WI38 (cell line): ENCODE measurements around the gene MEAK7.
"Not testable (repeated sequence)": the region's sequence is repeated elsewhere in the genome, so short reads cannot be mapped to it uniquely, and the experiment has no call there.

Experiments
- H3K4me3 ChIP-seq: 2 replicates; pipeline ENCODE4 v1.5.1; 2011; ENCODE audit warnings: low read depth, mild to moderate bottlenecking, control low read depth, low read length
- TF ChIP-seq, protein P1 (sequence below): IDR thresholded peaks from 2 replicates; pipeline ENCODE4 v1.5.1; 2012; ENCODE audit warnings: low read depth, mild to moderate bottlenecking, control low read depth, low read length

The MEAK7 gene

DNA sequence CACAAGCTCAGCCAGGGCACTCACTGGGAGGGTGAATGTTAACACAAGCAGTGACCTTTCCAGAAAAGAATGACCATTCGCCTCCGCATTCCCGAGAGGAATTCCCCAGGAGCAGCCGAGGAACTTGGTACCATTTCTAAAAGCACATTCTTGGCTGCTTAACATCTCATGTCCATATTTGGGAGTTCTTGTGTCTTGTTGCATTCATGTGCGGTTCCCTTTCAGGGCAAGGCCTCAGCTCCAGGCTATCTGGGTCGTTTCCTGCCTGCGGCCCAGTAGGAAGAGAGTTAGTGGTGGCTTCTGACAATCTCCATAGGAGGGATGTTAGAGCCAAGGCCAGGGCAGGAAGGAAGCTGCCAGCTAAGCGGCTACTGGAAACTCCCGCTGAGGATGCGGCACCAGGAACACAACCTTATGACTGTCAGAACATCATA lies 27.8 kb upstream of the MEAK7 start:
- TF ChIP-seq, protein P1, sequence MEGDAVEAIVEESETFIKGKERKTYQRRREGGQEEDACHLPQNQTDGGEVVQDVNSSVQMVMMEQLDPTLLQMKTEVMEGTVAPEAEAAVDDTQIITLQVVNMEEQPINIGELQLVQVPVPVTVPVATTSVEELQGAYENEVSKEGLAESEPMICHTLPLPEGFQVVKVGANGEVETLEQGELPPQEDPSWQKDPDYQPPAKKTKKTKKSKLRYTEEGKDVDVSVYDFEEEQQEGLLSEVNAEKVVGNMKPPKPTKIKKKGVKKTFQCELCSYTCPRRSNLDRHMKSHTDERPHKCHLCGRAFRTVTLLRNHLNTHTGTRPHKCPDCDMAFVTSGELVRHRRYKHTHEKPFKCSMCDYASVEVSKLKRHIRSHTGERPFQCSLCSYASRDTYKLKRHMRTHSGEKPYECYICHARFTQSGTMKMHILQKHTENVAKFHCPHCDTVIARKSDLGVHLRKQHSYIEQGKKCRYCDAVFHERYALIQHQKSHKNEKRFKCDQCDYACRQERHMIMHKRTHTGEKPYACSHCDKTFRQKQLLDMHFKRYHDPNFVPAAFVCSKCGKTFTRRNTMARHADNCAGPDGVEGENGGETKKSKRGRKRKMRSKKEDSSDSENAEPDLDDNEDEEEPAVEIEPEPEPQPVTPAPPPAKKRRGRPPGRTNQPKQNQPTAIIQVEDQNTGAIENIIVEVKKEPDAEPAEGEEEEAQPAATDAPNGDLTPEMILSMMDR, result no peak
- H3K4me3 ChIP-seq, result no peak overlapping the region

DNA sequence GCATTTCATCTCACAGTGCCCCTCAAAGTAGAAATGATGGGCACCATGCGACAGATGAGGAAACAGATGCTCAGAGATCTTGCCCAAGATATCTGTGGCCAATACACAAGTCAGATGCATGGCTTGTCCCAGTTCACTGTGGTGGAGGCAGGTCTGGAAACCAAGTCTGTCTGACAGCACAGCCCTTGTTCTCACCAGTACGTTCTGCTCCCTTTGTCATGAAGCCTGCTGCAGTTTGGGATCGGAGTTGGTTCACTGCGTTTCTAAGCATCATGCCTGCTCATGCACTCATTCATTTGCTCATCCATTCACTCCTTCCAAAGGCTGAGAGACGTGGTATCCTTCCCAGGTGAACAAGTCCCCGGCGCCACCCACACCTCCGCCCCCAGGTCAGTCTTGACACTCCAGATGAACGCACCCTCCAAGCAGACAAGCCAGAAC lies 27.2 kb upstream of the MEAK7 start:
- no peak overlapping the region for H3K4me3 ChIP-seq
- TF ChIP-seq, protein P1, result no peak

DNA sequence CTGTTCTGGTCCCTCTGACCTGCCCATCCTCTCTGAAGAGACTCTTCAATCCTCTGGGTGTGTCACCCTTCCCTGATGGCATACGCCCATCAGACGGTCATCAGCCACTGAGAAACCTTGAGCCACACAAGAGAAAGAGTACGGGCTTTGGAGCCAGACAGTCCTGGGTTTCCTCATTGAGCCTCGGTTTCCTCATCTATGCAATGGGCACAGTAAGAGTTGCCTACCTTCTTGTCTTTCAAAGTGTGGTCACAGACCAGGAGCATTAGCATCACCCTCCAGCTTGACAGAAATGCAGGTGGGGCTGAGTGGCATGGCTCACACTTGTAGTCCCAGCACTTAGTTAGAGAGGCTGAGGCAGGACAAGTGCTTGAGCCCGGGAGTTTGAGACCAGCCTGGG lies 26.1 kb upstream of the MEAK7 start:
- TF ChIP-seq, protein P1, result no peak
- no peak overlapping the region for H3K4me3 ChIP-seq

DNA sequence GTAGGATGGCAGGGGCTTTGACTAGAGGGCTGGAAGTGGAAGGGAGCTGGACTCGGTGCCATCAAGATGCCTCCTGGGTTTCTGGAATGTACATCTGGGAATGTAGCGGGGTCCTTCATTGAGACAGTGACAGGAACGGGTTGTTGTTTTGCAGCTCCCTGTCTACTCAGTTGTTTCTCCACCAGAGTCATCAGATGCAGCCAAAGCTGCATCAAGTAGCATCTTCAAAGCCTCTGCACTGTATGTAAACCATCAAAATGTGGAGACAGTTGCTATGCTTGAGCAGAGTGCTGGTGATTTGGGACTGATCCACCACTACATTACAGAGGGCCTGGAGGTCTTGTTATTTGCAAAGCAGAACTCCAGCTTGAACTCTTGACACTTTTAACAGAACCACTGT lies 25.1 kb upstream of the MEAK7 start:
- TF ChIP-seq, protein P1, result no peak
- no peak overlapping the region for H3K4me3 ChIP-seq

DNA sequence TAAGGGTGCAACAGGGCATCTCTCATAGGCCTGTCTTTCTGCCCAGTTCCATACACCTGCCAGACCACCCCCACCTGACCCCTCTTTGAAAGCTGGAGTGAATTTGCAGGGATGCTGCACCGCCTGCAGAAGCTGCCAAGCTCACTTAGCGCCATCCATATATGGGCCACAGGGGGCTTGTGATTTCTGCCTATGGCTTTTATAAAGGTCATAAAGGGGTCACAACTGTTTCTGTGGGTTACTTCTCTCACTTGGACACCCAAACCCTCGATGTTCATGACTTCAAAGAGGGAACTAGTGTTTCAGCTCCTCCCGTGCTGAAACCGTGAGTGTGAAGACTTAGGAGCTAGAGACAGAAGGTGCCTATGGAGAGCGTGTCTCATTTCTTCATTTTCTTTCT lies 23.9 kb upstream of the MEAK7 start:
- TF ChIP-seq, protein P1, result no peak
- H3K4me3 ChIP-seq, result no peak overlapping the region

DNA sequence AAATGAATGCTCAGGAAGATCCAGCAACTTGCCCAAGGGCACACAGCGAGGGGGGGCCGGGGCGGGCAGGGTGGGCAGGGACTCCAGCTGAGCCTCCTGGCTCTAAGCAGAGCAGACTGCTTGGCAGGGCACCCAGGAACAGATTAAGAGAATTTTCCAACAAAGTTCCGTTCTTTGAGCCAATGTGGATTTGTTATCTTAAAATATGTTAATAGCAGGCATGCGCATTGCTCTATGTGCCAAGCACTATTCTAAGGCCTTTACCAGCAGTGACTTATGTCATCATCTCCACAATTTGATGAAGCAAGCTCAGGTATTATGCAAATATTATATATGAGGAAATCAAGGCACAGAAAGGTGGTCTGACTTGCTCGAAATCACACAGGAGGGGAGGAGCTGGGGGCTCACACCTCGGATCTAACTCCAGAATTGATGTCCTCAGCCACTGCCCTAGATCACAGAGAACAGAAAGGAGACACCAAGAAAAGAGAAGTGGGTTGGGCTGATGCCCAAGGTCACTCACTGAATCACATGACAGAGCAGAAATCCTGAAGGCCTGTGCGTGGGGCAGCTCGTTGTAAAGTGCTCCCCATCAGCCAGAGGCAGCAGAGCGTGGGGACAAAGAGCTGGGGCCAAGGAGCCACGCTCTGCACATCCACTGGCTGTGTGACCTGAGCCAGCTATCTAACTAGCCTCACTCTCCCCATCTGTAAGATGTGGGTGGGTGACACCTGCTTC lies 23.2 kb upstream of the MEAK7 start:
- TF ChIP-seq, protein P1, result no peak
- H3K4me3 ChIP-seq, result no peak overlapping the region

DNA sequence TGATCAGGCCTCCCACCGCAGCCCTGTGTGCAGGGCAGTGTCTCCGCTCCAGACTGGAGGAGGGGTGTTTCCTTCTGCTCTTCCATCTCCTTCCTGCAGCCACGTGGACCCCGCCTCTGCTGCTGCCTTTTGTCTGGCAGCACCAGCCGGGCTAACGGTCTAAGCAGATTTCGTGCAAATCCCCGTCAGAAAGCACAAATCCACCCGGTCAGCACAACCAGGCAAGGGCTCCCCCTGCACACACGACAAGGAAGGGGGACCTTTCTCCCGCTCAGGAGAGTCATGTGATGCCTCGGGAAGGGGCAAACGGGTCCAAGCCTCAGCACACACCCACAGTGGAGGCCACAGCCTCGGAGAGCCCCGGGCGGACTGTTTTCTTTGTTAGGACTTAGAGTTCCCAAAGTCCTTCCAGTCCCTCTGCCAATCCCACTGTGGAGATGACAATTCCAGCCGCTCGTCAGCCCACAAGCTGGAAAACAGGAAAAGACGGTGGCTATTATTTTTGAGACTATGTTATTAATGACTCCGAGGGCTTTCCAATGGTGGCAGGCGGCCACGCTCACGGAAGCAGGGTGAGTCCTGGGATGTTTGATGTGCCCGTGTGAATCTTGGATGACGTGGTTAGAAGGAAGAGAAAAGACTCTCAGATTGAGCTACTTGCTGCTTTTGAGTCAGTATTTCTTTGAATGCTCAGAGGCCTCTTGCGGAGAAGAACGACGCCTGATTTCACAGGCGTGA lies 22.5 kb upstream of the MEAK7 start:
- 0 out of 2 replicates have a peak overlapping the region, but pooled peaks have one; percentile 9 for H3K4me3 ChIP-seq
- TF ChIP-seq, protein P1, result no peak

DNA sequence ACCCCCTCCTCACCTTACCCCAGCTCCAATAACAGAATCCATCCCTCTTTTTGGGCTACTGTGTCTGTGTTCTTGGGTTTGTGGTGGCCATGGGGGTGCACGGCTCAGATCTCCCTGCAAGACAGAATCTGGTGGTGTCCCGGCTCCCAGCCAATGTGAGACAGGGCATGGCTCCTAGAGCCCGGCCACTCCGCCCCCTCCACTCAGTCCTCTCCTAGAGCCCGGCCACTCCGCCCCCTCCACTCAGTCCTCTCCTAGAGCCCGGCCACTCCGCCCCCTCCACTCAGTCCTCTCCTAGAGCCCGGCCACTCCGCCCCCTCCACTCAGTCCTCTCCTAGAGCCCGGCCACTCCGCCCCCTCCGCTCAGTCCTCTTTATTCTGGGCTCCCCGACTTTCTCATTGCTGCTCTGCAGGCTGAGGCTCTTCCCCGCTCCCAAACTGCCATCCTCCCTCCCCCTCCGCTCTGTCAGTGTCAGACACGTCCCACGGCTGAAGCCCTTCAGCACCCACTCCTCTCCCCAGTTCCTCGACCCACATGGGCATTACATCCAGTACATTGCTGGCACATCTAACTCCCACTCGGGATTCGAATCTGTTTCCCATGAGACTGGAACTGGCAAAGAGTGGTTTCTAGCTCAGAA lies 20.6 kb upstream of the MEAK7 start:
- not testable (repeated sequence) for H3K4me3 ChIP-seq
